Right atrium auricular region (tissue), 2 donors: ENCODE data around the gene PUM2. TPM values are rescaled to one million over a fixed set of nuclear protein-coding genes. Genes with fewer than 3 reads are reported as not detected.
A peak's percentile ranks its signal among the peaks of the same experiment; 100 is the strongest.

Experiments
- DNase-seq: peaks from one replicate; pipeline ENCODE4 v3.0.0-alpha.2; 2019; ENCODE audit warnings: low spot score
- H3K27ac ChIP-seq, 2 donors: fragments of 200-600 bp; sonication (generic); 1 replicate in 1 of 2; 2 replicates in 1 of 2; pipeline ENCODE4 v1.5.1; 2016 to 2019
- H3K27me3 ChIP-seq, 2 donors: fragments of 200-600 bp; sonication (generic); one replicate each; pipeline versions ENCODE4 v1.5.1 to v1.6.0; 2017 to 2019
- H3K36me3 ChIP-seq: fragments of 200-600 bp; sonication (generic); one replicate; pipeline ENCODE4 v1.5.1; 2016
- H3K4me1 ChIP-seq, 2 donors: fragments of 200-600 bp; sonication (generic); one replicate each; pipeline versions ENCODE4 v1.5.1 to v1.6.0; 2017 to 2019
- H3K4me3 ChIP-seq, 2 donors: fragments of 200-600 bp; sonication (generic); 1 replicate in 1 of 2; 2 replicates in 1 of 2; pipeline ENCODE4 v1.5.1; 2017 to 2019; ENCODE audit warnings: mild to moderate bottlenecking in 1 of 2, moderate library complexity in 1 of 2
- H3K9me3 ChIP-seq, 2 donors: fragments of 200-600 bp; sonication (generic); one replicate each; pipeline ENCODE4 v1.5.1; 2019
- total RNA-seq, 2 donors: library from RNA; depleted of rRNA; stranded (reverse); fragments of >200 nt; gene quantifications; one replicate each; pipeline ENCODE4 v1.1.0, GENCODE V29; 2016
- TF ChIP-seq, protein P1 (sequence below), 2 donors: fragments of 200-600 bp; sonication (generic); IDR thresholded peaks; one replicate each; pipeline ENCODE4 v1.5.1; 2019; ENCODE audit warnings: antibody characterized with exemption in 2 of 2

The PUM2 gene
- total RNA-seq, 2 donors from 2014 or later: 35.0 to 44.8 TPM

- Histone ChIP-seq H3K27ac (no peak overlapping the region), H3K4me1 (peaks cover 0 to under 1% of the 10 kb centered on the region in 2 donors), H3K27me3 (no peaks in the 10 kb centered on the region), H3K9me3 (no peaks in the 10 kb centered on the region), H3K36me3 (peaks cover 12% of the 10 kb centered on the region), H3K4me3 (no peak overlapping the region)
- TF ChIP-seq, protein P1, sequence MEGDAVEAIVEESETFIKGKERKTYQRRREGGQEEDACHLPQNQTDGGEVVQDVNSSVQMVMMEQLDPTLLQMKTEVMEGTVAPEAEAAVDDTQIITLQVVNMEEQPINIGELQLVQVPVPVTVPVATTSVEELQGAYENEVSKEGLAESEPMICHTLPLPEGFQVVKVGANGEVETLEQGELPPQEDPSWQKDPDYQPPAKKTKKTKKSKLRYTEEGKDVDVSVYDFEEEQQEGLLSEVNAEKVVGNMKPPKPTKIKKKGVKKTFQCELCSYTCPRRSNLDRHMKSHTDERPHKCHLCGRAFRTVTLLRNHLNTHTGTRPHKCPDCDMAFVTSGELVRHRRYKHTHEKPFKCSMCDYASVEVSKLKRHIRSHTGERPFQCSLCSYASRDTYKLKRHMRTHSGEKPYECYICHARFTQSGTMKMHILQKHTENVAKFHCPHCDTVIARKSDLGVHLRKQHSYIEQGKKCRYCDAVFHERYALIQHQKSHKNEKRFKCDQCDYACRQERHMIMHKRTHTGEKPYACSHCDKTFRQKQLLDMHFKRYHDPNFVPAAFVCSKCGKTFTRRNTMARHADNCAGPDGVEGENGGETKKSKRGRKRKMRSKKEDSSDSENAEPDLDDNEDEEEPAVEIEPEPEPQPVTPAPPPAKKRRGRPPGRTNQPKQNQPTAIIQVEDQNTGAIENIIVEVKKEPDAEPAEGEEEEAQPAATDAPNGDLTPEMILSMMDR (IDR thresholded peaks at IDR 0.05): no peak
- no peak for DNase-seq
Measured at GRCh38 chr2:20294231-20294630, 56.4 kb downstream of the PUM2 start.

DNA sequence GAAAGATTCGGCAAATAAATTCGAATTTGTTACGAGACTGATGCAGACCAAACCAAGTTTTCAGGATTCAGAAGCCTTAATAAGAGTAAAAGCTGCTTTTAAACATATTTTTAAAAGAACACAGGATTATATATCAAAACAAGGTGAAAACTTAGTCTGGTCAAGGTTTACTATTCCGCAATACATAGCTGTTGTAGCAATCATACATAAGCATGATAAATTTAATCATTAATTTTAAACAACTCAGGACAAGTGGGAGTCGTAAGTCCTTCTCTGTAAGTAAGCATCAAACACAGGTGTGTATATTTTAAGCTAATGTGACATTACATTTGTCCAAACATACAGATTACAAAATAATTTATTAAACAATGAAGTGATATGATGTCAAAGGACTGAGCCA lies 57.7 kb downstream of the PUM2 start:
- H3K9me3 ChIP-seq: no peaks in the 10 kb centered on the region
- no peak overlapping the region for H3K27ac ChIP-seq
- TF ChIP-seq, protein P1 (IDR thresholded peaks at IDR 0.05): no peak
- peaks cover 6% of the 10 kb centered on the region for H3K36me3 ChIP-seq
- no peak for DNase-seq
- H3K4me1 ChIP-seq: peaks cover 0 to 3% of the 10 kb centered on the region in 2 donors
- no peaks in the 10 kb centered on the region for H3K27me3 ChIP-seq
- H3K4me3 ChIP-seq: no peak overlapping the region

DNA sequence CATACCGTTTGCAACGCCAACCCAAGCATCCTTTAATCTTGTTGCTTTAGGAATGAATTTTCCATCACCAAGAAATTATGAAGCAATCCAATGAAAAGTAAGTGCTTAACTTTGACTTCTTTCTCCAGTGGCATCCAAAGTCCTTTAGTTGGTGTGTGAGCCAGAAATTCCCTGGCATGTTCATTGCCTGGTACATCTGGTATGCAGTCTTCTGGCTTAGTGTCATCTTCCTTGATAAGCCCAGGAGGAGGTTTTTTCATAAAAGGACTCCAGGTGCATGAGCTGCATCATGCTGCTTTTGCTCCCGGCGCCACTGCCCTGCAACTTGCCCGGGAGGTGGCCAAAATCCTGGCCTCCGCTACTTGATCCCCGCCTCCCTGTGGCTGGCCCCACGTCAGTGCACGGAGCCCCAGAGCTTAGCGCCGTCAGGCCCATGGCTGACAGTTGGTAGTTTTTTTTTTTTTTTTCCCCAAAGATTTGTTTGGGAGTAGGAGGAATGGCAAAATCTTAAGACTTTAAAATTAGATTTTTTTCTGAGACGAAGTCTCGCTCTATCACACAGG lies 58.7 kb downstream of the PUM2 start:
- H3K4me3 ChIP-seq: no peak overlapping the region
- H3K27ac ChIP-seq: no peak overlapping the region
- TF ChIP-seq, protein P1 (IDR thresholded peaks at IDR 0.05): no peak
- H3K36me3 ChIP-seq: peaks cover 5% of the 10 kb centered on the region
- no peaks in the 10 kb centered on the region for H3K9me3 ChIP-seq
- no peaks in the 10 kb centered on the region for H3K27me3 ChIP-seq
- H3K4me1 ChIP-seq: peaks cover 0 to 3% of the 10 kb centered on the region in 2 donors
- DNase-seq: no peak

- Histone ChIP-seq H3K9me3 (no peaks in the 10 kb centered on the region), H3K36me3 (no peaks in the 10 kb centered on the region), H3K4me3 (no peak overlapping the region), H3K27me3 (no peaks in the 10 kb centered on the region), H3K4me1 (peaks cover 0 to 3% of the 10 kb centered on the region in 2 donors), H3K27ac (no peak overlapping the region)
- DNase-seq: no peak
- TF ChIP-seq, protein P1 (IDR thresholded peaks at IDR 0.05): peak; percentile 11 to 60
Measured at GRCh38 chr2:20291106-20291564, 59.5 kb downstream of the PUM2 start.

DNA sequence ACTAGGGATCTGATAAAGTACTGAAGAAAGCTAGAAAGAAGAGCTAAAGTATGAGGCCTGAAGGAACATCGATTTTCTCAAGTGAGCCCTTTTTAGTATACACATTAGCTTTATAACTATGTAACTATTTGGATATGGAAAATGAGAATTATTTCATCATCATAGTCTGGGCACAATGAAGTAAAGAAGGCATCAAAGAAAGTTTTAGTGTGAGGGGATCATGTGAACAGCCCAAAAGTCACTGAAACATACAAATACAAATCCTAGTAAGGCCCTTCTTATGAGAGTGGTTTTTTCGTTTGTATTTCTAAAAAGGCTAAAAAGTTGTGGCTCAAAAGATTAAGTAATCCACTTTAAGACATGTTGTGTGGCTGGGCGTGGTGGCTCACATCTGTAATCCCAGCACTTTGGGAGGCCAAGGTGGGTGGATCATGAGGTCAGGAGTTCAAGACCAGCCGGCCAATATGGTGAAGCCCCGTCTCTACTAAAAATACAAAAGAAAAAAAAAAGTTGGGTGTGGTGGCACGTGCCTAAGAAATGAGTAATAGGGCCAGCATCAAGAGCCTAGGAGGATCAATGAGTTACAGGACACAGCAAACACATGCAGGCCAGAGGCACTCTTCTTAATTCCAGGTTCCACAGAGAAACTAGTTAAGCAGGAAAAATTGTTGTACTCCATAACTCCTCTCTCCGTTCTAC lies 61.9 kb downstream of the PUM2 start:
- Histone ChIP-seq H3K27ac (no peak overlapping the region), H3K36me3 (no peaks in the 10 kb centered on the region), H3K4me3 (no peak overlapping the region), H3K4me1 (peaks cover 0 to 3% of the 10 kb centered on the region in 2 donors), H3K27me3 (no peaks in the 10 kb centered on the region), H3K9me3 (no peaks in the 10 kb centered on the region)
- DNase-seq: no peak
- TF ChIP-seq, protein P1 (IDR thresholded peaks at IDR 0.05): no peak
